NCI-H1694 treated with DMSO at 0.1 percent for 48 hours (cell line): Measurements from ENCODE around the gene AGT.
"Not testable (repeated sequence)": the region's sequence is repeated elsewhere in the genome, so short reads cannot be mapped to it uniquely, and the experiment has no call there.

ENCODE experiments used
- DNase-seq: peaks from one replicate; lab custom pipeline; 2025; lab: John Stamatoyannopoulos, UW

The AGT gene

GRCh38 chr1:230743899-230744298, 30.0 kb upstream of the AGT start:
- no peak for DNase-seq

- no peak for DNase-seq
Measured at GRCh38 chr1:230739564-230740290, 25.8 kb upstream of the AGT start.

- no peak for DNase-seq
Measured at GRCh38 chr1:230737622-230738262, 23.8 kb upstream of the AGT start.

- no peak for DNase-seq
Measured at GRCh38 chr1:230735447-230735846, 21.5 kb upstream of the AGT start.

GRCh38 chr1:230730977-230731376, 17.1 kb upstream of the AGT start:
- DNase-seq: no peak

GRCh38 chr1:230728710-230729392, 14.9 kb upstream of the AGT start:
- no peak for DNase-seq

- no peak for DNase-seq
Measured at GRCh38 chr1:230725256-230726012, 11.5 kb upstream of the AGT start.

- not testable (repeated sequence) for DNase-seq
Measured at GRCh38 chr1:230721849-230722522, 8.1 kb upstream of the AGT start.

- DNase-seq: no peak
Measured at GRCh38 chr1:230717251-230717650, 3.3 kb upstream of the AGT start.

- DNase-seq: not testable (repeated sequence)
Measured at GRCh38 chr1:230716453-230716852, 2.5 kb upstream of the AGT start.

GRCh38 chr1:230715510-230715909, 1.6 kb upstream of the AGT start:
- no peak for DNase-seq

- DNase-seq: no peak
Measured at GRCh38 chr1:230713547-230713914, 391 bp downstream of the AGT start.

- no peak for DNase-seq
Measured at GRCh38 chr1:230713138-230713537, 784 bp downstream of the AGT start.

- no peak for DNase-seq
Measured at GRCh38 chr1:230712470-230712942, 1.4 kb downstream of the AGT start.

GRCh38 chr1:230711245-230711644, 2.7 kb downstream of the AGT start:
- no peak for DNase-seq

GRCh38 chr1:230710543-230710904, 3.4 kb downstream of the AGT start:
- no peak for DNase-seq

- no peak for DNase-seq
Measured at GRCh38 chr1:230709619-230710542, 4.0 kb downstream of the AGT start.

GRCh38 chr1:230708631-230709580, 5.0 kb downstream of the AGT start:
- DNase-seq: no peak
